Uterus (tissue), 4 donors: Measurements from ENCODE around the gene ANXA3. TPM values are rescaled to one million over a fixed set of nuclear protein-coding genes. Genes with fewer than 3 reads are reported as not detected.

Experiments
- DNase-seq, 2 donors: peaks; one replicate each; pipeline ENCODE4 v3.0.0-alpha.2; 2019 to 2020
- H3K27ac ChIP-seq, 2 donors: fragments of 200-600 bp; sonication (generic); 1 replicate in 1 of 2; 2 replicates in 1 of 2; pipeline ENCODE4 v1.5.1; 2016 to 2018
- H3K27me3 ChIP-seq, 2 donors: fragments of 200-600 bp; sonication (generic); one replicate each; pipeline ENCODE4 v1.5.1; 2018 to 2019; ENCODE audit warnings: control low read depth in 1 of 2
- H3K36me3 ChIP-seq, 2 donors: fragments of 200-600 bp; sonication (generic); one replicate each; pipeline ENCODE4 v1.5.1; 2019; ENCODE audit warnings: control low read depth in 1 of 2
- H3K4me1 ChIP-seq, 2 donors: fragments of 200-600 bp; sonication (generic); one replicate each; pipeline ENCODE4 v1.5.1; 2018 to 2019; ENCODE audit warnings: control low read depth in 1 of 2
- H3K4me3 ChIP-seq, 2 donors: fragments of 200-600 bp; sonication (generic); 1 replicate in 1 of 2; 2 replicates in 1 of 2; pipeline ENCODE4 v1.5.1; 2018 to 2019; ENCODE audit warnings: mild to moderate bottlenecking in 1 of 2
- H3K9me3 ChIP-seq, 2 donors: fragments of 200-600 bp; sonication (generic); one replicate each; pipeline ENCODE4 v1.5.1; 2019; ENCODE audit warnings: control low read depth in 1 of 2
- POLR2A ChIP-seq, 2 donors: fragments of 450-650 bp; IDR thresholded peaks; one replicate each; pipeline ENCODE4 v1.6.1; 2016; ENCODE audit warnings: antibody characterized with exemption in 2 of 2, mild to moderate bottlenecking in 1 of 2, moderate library complexity in 1 of 2
- intact Hi-C: fragments of 100-400 bp; cut with DNase I; formaldehyde crosslinking; loops from one replicate; pipeline ENCODE4 v1.15.1; 2023; ENCODE audit warnings: low total_unique reads
- total RNA-seq, 4 donors: library from RNA; depleted of rRNA in 3 of 4; stranded (reverse); fragments of >200 nt in 3 of 4; gene quantifications; one replicate each; pipeline versions ENCODE4 v1.1.0 to v1.2.4, GENCODE V29; 2014 to 2023
- TF ChIP-seq, protein P1 (sequence below), 4 experiments: fragments of 200-600 bp in 2 of 4; fragments of 450-650 bp in 2 of 4; sonication (generic) in 2 of 4; IDR thresholded peaks; one replicate each; pipeline ENCODE4 v1.5.1; 2016 to 2019; ENCODE audit warnings: antibody characterized with exemption in 4 of 4, mild to moderate bottlenecking in 2 of 4, moderate library complexity in 1 of 4
- donor health status: DM: yes; HTN: yes; CAD: no.

ANXA3 gene
- total RNA-seq, 4 donors from 2014 or later, result 13.6 to 243 (median 23.4) TPM

DNA sequence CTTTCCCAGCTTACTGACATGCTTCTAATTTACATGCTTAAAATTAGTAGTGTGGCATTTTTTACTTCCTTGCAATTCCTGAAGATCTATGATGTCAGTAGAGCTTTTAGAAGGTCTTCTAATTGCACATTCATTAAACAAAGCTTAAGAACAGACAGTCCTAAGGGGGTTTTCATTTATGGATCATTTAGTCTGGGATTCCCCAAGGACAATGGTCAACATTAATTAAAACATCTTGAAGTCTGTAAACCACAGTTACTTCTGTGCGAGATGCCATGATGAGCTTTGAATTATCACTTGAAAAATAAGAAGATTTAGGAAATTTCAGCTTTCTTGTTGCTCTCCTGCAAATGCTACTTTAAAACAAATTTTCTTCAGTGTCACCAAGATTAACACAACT, 20.2 kb downstream of the ANXA3 start:
- H3K4me1 ChIP-seq, result no peaks in the 10 kb centered on the region
- H3K9me3 ChIP-seq, result no peaks in the 10 kb centered on the region
- no peaks in the 10 kb centered on the region for H3K27me3 ChIP-seq
- intact Hi-C loops, result no loop called here
- H3K36me3 ChIP-seq, result no peaks in the 10 kb centered on the region
- TF ChIP-seq POLR2A (IDR thresholded peaks at IDR 0.05), result no peak
- TF ChIP-seq, protein P1, sequence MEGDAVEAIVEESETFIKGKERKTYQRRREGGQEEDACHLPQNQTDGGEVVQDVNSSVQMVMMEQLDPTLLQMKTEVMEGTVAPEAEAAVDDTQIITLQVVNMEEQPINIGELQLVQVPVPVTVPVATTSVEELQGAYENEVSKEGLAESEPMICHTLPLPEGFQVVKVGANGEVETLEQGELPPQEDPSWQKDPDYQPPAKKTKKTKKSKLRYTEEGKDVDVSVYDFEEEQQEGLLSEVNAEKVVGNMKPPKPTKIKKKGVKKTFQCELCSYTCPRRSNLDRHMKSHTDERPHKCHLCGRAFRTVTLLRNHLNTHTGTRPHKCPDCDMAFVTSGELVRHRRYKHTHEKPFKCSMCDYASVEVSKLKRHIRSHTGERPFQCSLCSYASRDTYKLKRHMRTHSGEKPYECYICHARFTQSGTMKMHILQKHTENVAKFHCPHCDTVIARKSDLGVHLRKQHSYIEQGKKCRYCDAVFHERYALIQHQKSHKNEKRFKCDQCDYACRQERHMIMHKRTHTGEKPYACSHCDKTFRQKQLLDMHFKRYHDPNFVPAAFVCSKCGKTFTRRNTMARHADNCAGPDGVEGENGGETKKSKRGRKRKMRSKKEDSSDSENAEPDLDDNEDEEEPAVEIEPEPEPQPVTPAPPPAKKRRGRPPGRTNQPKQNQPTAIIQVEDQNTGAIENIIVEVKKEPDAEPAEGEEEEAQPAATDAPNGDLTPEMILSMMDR (IDR thresholded peaks at IDR 0.05), result no peak
- H3K4me3 ChIP-seq, result no peak overlapping the region
- H3K27ac ChIP-seq, result no peak overlapping the region
- no peak for DNase-seq

DNA sequence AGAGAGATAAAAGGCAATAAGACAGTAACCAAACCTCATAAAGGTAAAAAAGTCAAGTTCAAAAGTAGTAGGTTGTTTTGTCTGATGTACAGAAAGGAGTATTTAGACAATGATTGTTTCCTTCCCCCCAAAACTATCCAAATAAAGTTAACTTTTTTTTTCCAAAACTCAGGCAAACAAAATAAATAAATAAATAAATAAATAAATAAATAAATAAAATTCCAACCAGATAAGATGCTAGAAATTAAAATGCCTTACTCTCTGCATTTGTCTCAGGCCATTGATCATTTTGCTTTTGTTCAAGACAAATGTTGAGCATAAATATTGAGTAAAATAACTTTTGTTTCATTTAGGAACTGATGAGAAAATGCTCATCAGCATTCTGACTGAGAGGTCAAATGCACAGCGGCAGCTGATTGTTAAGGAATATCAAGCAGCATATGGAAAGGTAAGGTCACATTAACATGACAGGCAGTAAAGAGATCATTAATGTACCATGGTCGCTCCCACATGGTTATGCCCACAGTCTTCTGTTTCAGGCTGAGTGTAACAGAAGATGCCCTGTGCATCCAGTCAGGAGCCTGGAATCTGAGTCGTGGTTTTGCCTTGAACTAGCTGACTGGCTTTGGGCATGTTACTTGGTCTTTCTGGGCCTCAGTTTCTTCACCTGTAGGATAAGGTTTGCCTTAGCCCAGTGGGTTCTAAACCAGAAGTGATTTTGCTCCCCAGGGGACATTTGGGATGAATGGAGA, 27.3 kb downstream of the ANXA3 start:
- intact Hi-C loops, result no loop called here
- DNase-seq, result no peak
- Histone ChIP-seq H3K36me3 (no peaks in the 10 kb centered on the region), H3K9me3 (no peaks in the 10 kb centered on the region), H3K4me3 (no peak overlapping the region), H3K27ac (no peak overlapping the region), H3K27me3 (no peaks in the 10 kb centered on the region), H3K4me1 (no peaks in the 10 kb centered on the region)
- TF ChIP-seq, protein P1 (IDR thresholded peaks at IDR 0.05), result no peak
- TF ChIP-seq POLR2A (IDR thresholded peaks at IDR 0.05), result no peak

DNA sequence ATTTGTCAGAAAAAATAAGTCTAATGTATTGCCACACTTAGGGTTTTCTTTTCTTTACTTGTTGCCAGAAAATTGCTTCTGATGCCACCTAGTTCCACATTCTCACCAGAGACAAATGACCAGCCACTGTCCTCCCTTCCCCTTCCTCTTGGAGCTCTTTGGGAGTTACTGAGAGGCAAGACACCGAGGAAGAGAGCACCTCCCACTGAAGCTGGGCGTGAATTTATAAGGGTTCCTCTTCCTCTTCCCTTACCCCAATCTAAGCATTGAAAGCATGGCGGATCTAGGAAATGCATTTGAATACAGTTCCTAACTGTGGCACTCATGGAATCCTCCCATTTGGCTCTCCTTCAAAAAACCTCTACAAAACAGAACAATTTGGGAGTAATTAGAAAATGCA, 30.0 kb downstream of the ANXA3 start:
- H3K27ac ChIP-seq, result no peak overlapping the region
- no peak overlapping the region for H3K4me3 ChIP-seq
- TF ChIP-seq POLR2A (IDR thresholded peaks at IDR 0.05), result no peak
- TF ChIP-seq, protein P1 (IDR thresholded peaks at IDR 0.05), result no peak
- H3K27me3 ChIP-seq, result no peaks in the 10 kb centered on the region
- no peaks in the 10 kb centered on the region for H3K4me1 ChIP-seq
- intact Hi-C loops, result no loop called here
- no peaks in the 10 kb centered on the region for H3K9me3 ChIP-seq
- no peak for DNase-seq
- H3K36me3 ChIP-seq, result no peaks in the 10 kb centered on the region

DNA sequence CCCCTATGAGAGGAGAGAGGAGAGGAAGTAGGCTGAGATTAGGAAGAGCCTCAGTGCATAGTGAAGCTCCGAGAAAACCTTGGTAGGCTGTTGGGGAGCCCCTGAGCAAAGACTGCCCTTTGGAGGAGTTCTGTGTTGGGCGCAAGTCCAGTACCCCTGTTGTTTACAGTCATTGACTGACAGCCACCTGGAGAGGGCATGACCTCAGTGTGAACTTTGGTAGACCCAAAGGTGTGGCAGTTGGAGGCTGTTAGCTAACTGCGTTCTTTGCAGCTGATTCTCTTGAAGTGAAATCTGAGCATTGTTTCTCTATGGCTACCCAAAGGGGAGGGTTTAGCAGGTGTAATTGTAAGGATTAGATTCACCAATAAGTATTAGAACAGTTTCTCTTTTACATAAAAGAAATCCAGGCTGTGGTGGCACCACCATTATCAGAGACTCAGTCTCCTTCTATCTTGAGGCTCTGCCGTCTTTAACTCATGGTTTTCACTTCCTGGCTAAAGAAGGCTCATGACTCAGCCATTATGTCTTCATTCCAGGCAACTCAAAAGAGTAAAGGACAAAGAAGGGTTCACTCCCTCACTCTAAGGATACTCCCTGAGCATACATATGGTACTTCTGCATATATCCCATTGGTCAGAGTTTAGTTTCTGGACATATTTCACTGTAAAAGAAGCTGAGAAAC, 33.4 kb downstream of the ANXA3 start:
- TF ChIP-seq, protein P1 (IDR thresholded peaks at IDR 0.05), result no peak
- no peak for TF ChIP-seq POLR2A (IDR thresholded peaks at IDR 0.05)
- no peak for DNase-seq
- H3K36me3 ChIP-seq, result no peaks in the 10 kb centered on the region
- H3K27ac ChIP-seq, result no peak overlapping the region
- no peaks in the 10 kb centered on the region for H3K4me1 ChIP-seq
- no peaks in the 10 kb centered on the region for H3K9me3 ChIP-seq
- H3K4me3 ChIP-seq, result no peak overlapping the region
- intact Hi-C loops, result no loop called here
- no peaks in the 10 kb centered on the region for H3K27me3 ChIP-seq

DNA sequence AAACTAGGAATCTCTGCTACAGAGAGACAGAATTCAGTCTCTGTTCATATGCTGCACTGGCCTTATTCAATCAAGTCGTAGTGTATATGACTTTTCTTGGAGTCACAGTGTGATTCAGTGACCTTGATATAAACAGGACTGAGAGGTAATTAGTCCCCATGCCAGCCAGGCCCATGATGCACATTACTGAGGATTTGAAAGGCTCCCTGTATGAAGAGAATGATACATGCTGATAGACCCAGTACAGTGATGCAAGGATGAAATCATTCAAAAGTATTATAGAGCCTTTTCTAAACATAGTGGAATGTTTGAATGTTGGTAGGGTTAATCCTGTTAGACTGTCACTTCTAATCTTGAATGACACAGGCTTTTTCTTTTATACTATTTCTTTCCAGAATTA, 34.1 kb downstream of the ANXA3 start:
- no peaks in the 10 kb centered on the region for H3K36me3 ChIP-seq
- no peak for DNase-seq
- intact Hi-C loops, result no loop called here

More for the DNA sequence above, 34.1 kb downstream of the ANXA3 start:
- Histone ChIP-seq H3K9me3 (no peaks in the 10 kb centered on the region), H3K4me3 (no peak overlapping the region), H3K27me3 (no peaks in the 10 kb centered on the region), H3K27ac (no peak overlapping the region), H3K4me1 (no peaks in the 10 kb centered on the region)
- no peak for TF ChIP-seq POLR2A (IDR thresholded peaks at IDR 0.05)
- TF ChIP-seq, protein P1 (IDR thresholded peaks at IDR 0.05), result no peak
